ENCODE data around the gene TOPORS.

The TOPORS gene

GRCh38 chr9:32580631-32581300 is 28.4 kb upstream of the TOPORS start:
- peaks cover 9% of the 10 kb centered on the region for H3K4me1 ChIP-seq (ENCODE audit: control insufficient read depth, insufficient read depth, low read length)
- DNase-seq (ENCODE audit: low read depth) = no peak
- H3K36me3 ChIP-seq (ENCODE audit: control insufficient read depth, insufficient read depth, low read length, severe bottlenecking) = no peaks in the 10 kb centered on the region
- no peak overlapping the region for H3K4me3 ChIP-seq (ENCODE audit: low read length)
- no peaks in the 10 kb centered on the region for H3K9me3 ChIP-seq (ENCODE audit: control insufficient read depth, low read length)
- no peaks in the 10 kb centered on the region for H3K27me3 ChIP-seq (replicated peaks; ENCODE audit: control insufficient read depth, insufficient read depth, low read length)
- peak overlapping the region; percentile 3 for H3K9ac ChIP-seq (ENCODE audit: low read length)

DNA sequence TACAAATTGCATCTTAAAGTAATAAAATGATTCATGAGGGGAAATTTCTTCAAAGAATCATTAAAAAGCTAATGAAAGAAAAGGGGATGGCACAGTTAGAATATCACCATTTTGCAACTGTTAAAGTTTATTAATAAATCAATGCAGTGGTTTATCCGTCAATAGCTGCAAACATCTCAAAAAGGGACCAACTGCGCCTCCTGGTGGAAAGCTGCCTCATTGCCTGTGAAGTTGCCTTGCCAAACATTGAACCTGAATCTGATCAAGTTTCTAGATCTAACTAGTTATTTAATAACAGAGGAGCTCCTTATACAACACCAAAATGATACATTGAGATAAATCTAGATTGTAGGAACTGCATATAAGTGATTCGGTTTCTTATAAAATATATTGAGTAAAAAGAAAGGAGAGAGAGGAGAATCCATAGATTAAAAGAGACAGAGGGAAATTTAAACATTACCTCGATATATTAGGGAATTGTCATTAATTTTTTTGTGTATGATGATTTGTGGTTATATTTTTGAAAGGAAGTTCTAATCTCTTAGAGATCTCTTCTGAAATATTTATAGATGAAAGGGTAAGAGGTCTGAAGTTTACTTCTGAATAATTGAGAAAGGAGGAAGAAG is 27.4 kb upstream of the TOPORS start:
- no peaks in the 10 kb centered on the region for H3K27me3 ChIP-seq (replicated peaks; ENCODE audit: control insufficient read depth, insufficient read depth, low read length)
- DNase-seq (ENCODE audit: low read depth) = peak; percentile 84
- peaks cover 9% of the 10 kb centered on the region for H3K4me1 ChIP-seq (ENCODE audit: control insufficient read depth, insufficient read depth, low read length)
- H3K36me3 ChIP-seq (ENCODE audit: control insufficient read depth, insufficient read depth, low read length, severe bottlenecking) = no peaks in the 10 kb centered on the region
- no peak overlapping the region for H3K9ac ChIP-seq (ENCODE audit: low read length)
- no peaks in the 10 kb centered on the region for H3K9me3 ChIP-seq (ENCODE audit: control insufficient read depth, low read length)
- no peak overlapping the region for H3K4me3 ChIP-seq (ENCODE audit: low read length)

DNA sequence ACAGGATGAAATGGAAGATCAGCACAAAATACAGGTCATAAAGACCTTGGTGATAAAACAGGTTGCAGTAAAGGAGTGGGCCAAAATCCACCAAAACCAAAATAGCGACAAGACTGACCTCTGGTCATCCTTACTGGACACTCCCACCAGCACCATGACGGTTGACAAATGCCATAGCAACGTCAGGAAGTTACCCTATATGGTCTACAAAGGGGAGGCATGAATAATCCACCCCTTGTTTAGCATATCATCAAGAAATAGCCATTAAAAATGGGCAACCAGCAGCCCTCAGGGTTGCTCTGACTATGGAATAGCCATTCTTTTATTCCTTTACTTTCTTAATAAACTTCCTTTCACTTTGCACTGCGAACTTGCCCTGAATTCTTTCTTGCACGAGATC is 26.6 kb upstream of the TOPORS start:
- H3K4me3 ChIP-seq (ENCODE audit: low read length) = no peak overlapping the region
- no peaks in the 10 kb centered on the region for H3K27me3 ChIP-seq (replicated peaks; ENCODE audit: control insufficient read depth, insufficient read depth, low read length)
- peaks cover 9% of the 10 kb centered on the region for H3K4me1 ChIP-seq (ENCODE audit: control insufficient read depth, insufficient read depth, low read length)
- no peaks in the 10 kb centered on the region for H3K36me3 ChIP-seq (ENCODE audit: control insufficient read depth, insufficient read depth, low read length, severe bottlenecking)
- no peak overlapping the region for H3K9ac ChIP-seq (ENCODE audit: low read length)
- no peak for DNase-seq (ENCODE audit: low read depth)
- H3K9me3 ChIP-seq (ENCODE audit: control insufficient read depth, low read length) = no peaks in the 10 kb centered on the region

DNA sequence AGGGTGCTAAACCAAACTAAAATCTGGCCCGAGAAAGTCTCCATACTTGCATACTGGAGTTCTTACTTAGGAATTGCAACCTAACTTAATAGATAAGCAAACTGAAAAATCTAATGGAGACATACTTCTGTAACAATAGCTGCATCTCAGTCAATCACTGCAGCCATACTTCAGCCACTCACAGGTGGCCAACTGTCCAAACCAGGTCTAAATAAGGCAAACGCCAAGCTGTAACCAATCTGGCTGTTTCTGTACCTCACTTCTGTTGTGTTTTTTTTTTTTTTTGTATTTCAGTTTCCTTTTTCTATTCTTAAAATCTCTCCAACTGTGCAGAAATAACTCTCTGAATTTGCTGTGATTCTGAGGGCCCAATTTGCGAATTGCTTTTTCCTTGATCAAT is 24.9 kb upstream of the TOPORS start:
- Histone ChIP-seq H3K9me3 (ENCODE audit: control insufficient read depth, low read length) (no peaks in the 10 kb centered on the region), H3K27me3 (replicated peaks; ENCODE audit: control insufficient read depth, insufficient read depth, low read length) (no peaks in the 10 kb centered on the region), H3K9ac (ENCODE audit: low read length) (no peak overlapping the region), H3K4me3 (ENCODE audit: low read length) (no peak overlapping the region), H3K4me1 (ENCODE audit: control insufficient read depth, insufficient read depth, low read length) (peaks cover 14% of the 10 kb centered on the region), H3K36me3 (ENCODE audit: control insufficient read depth, insufficient read depth, low read length, severe bottlenecking) (no peaks in the 10 kb centered on the region)
- no peak for DNase-seq (ENCODE audit: low read depth)

- Histone ChIP-seq H3K4me3 (ENCODE audit: low read length) (no peak overlapping the region), H3K36me3 (ENCODE audit: control insufficient read depth, insufficient read depth, low read length, severe bottlenecking) (no peaks in the 10 kb centered on the region), H3K27me3 (replicated peaks; ENCODE audit: control insufficient read depth, insufficient read depth, low read length) (no peaks in the 10 kb centered on the region), H3K9ac (ENCODE audit: low read length) (no peak overlapping the region), H3K9me3 (ENCODE audit: control insufficient read depth, low read length) (no peaks in the 10 kb centered on the region), H3K4me1 (ENCODE audit: control insufficient read depth, insufficient read depth, low read length) (peaks cover 15% of the 10 kb centered on the region)
- no peak for DNase-seq (ENCODE audit: low read depth)
Measured at GRCh38 chr9:32574858-32575257, 22.5 kb upstream of the TOPORS start.

DNA sequence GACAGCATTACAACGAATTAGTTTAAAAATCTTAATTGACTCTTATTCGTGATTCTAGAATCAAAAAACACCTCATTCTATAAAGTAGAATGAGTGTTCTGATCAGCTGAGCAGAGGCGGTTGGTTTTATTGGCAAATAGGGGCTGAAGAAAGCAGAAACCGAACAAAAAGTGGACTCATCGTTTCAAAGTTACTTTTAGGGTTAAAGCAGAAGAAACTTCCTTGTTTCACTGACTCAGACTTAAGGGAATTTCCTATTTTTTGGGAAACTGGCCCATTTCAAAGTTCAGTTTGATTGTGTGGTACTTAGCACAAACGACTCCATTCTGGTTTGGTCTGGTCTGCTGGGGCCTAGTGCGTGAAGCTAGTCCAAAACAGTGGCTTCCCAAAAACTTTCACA is 21.4 kb upstream of the TOPORS start:
- peak overlapping the region; percentile 92 for H3K4me3 ChIP-seq (ENCODE audit: low read length)
- peaks cover 15% of the 10 kb centered on the region for H3K4me1 ChIP-seq (ENCODE audit: control insufficient read depth, insufficient read depth, low read length)
- H3K9ac ChIP-seq (ENCODE audit: low read length) = peak overlapping the region; percentile 91
- H3K9me3 ChIP-seq (ENCODE audit: control insufficient read depth, low read length) = no peaks in the 10 kb centered on the region
- no peaks in the 10 kb centered on the region for H3K27me3 ChIP-seq (replicated peaks; ENCODE audit: control insufficient read depth, insufficient read depth, low read length)
- no peak for DNase-seq (ENCODE audit: low read depth)
- H3K36me3 ChIP-seq (ENCODE audit: control insufficient read depth, insufficient read depth, low read length, severe bottlenecking) = no peaks in the 10 kb centered on the region

GRCh38 chr9:32572900-32573523 is 20.6 kb upstream of the TOPORS start, which contains the start of gene NDUFB6:
Gene NDUFB6, minus strand, starts transcription at chr9:32573159. Its CDS starts 99 bp downstream, at chr9:32573060.
- H3K9me3 ChIP-seq (ENCODE audit: control insufficient read depth, low read length) = no peaks in the 10 kb centered on the region
- peak; percentile 97 for DNase-seq (ENCODE audit: low read depth)

GRCh38 chr9:32571969-32572899 is 19.8 kb upstream of the TOPORS start:
- Histone ChIP-seq H3K4me1 (ENCODE audit: control insufficient read depth, insufficient read depth, low read length) (peaks cover 15% of the 10 kb centered on the region), H3K36me3 (ENCODE audit: control insufficient read depth, insufficient read depth, low read length, severe bottlenecking) (peaks cover 9% of the 10 kb centered on the region), H3K9ac (ENCODE audit: low read length) (peak overlapping the region; percentile 91), H3K27me3 (replicated peaks; ENCODE audit: control insufficient read depth, insufficient read depth, low read length) (no peaks in the 10 kb centered on the region), H3K9me3 (ENCODE audit: control insufficient read depth, low read length) (no peaks in the 10 kb centered on the region), H3K4me3 (ENCODE audit: low read length) (peak overlapping the region; percentile 92)
- peak; percentile 90 for DNase-seq (ENCODE audit: low read depth)

More at GRCh38 chr9:32572900-32573523, 20.6 kb upstream of the TOPORS start, which contains the start of gene NDUFB6:
- Histone ChIP-seq H3K4me1 (ENCODE audit: control insufficient read depth, insufficient read depth, low read length) (peaks cover 15% of the 10 kb centered on the region), H3K4me3 (ENCODE audit: low read length) (peak within 1 kb of the TSS; percentile 92), H3K27me3 (replicated peaks; ENCODE audit: control insufficient read depth, insufficient read depth, low read length) (no peaks in the 10 kb centered on the region), H3K9ac (ENCODE audit: low read length) (peak within 1 kb of the TSS; percentile 91), H3K36me3 (ENCODE audit: control insufficient read depth, insufficient read depth, low read length, severe bottlenecking) (peaks cover 3% of the 10 kb centered on the region)

- Histone ChIP-seq H3K27me3 (replicated peaks; ENCODE audit: control insufficient read depth, insufficient read depth, low read length) (no peaks in the 10 kb centered on the region), H3K9me3 (ENCODE audit: control insufficient read depth, low read length) (no peaks in the 10 kb centered on the region), H3K4me1 (ENCODE audit: control insufficient read depth, insufficient read depth, low read length) (peaks cover 15% of the 10 kb centered on the region), H3K9ac (ENCODE audit: low read length) (no peak overlapping the region), H3K4me3 (ENCODE audit: low read length) (no peak overlapping the region), H3K36me3 (ENCODE audit: control insufficient read depth, insufficient read depth, low read length, severe bottlenecking) (peaks cover 25% of the 10 kb centered on the region)
- no peak for DNase-seq (ENCODE audit: low read depth)
Measured at GRCh38 chr9:32570262-32570661, 17.9 kb upstream of the TOPORS start.

GRCh38 chr9:32566770-32567169 is 14.4 kb upstream of the TOPORS start:
- Histone ChIP-seq H3K4me1 (ENCODE audit: control insufficient read depth, insufficient read depth, low read length) (peaks cover 6% of the 10 kb centered on the region), H3K9ac (ENCODE audit: low read length) (no peak overlapping the region), H3K36me3 (ENCODE audit: control insufficient read depth, insufficient read depth, low read length, severe bottlenecking) (peaks cover 27% of the 10 kb centered on the region), H3K27me3 (replicated peaks; ENCODE audit: control insufficient read depth, insufficient read depth, low read length) (no peaks in the 10 kb centered on the region), H3K9me3 (ENCODE audit: control insufficient read depth, low read length) (no peaks in the 10 kb centered on the region), H3K4me3 (ENCODE audit: low read length) (no peak overlapping the region)
- DNase-seq (ENCODE audit: low read depth) = no peak

DNA sequence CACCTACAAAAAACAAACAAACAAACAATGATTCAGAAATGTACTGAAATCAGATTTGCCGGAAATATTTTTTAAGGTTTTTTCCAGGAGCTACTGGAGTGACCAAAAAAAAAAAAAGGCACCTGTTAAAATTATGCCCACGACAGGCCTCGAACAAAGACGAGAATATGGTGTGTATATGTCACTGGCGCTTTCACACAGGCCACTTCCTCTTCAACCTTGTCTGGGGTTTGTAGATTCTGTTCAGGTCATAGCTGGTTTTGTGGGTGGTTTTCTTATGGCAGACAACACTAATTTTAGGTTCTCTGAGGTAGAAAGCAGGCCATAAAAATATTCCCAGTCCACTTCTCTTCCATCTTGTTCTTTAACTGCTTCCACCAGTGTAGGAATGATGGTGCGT is 13.6 kb upstream of the TOPORS start:
- DNase-seq (ENCODE audit: low read depth) = no peak
- Histone ChIP-seq H3K9me3 (ENCODE audit: control insufficient read depth, low read length) (no peaks in the 10 kb centered on the region), H3K4me1 (ENCODE audit: control insufficient read depth, insufficient read depth, low read length) (no peaks in the 10 kb centered on the region), H3K4me3 (ENCODE audit: low read length) (no peak overlapping the region), H3K36me3 (ENCODE audit: control insufficient read depth, insufficient read depth, low read length, severe bottlenecking) (peaks cover 27% of the 10 kb centered on the region), H3K27me3 (replicated peaks; ENCODE audit: control insufficient read depth, insufficient read depth, low read length) (no peaks in the 10 kb centered on the region), H3K9ac (ENCODE audit: low read length) (no peak overlapping the region)

Data from adipocyte (in vitro differentiated cells).